HG03064 (cell line): ENCODE results near the gene PTEN.
"Not testable (repeated sequence)": the region's sequence is repeated elsewhere in the genome, so short reads cannot be mapped to it uniquely, and the experiment has no call there.

ENCODE experiments used
- ATAC-seq: cut with Tn5 transposase; IDR thresholded peaks from one replicate; pipeline ENCODE4 v1.9.1; 2021; ENCODE audit warnings: low read depth; ENCODE audit not compliant: unreplicated experiment

Gene PTEN

DNA sequence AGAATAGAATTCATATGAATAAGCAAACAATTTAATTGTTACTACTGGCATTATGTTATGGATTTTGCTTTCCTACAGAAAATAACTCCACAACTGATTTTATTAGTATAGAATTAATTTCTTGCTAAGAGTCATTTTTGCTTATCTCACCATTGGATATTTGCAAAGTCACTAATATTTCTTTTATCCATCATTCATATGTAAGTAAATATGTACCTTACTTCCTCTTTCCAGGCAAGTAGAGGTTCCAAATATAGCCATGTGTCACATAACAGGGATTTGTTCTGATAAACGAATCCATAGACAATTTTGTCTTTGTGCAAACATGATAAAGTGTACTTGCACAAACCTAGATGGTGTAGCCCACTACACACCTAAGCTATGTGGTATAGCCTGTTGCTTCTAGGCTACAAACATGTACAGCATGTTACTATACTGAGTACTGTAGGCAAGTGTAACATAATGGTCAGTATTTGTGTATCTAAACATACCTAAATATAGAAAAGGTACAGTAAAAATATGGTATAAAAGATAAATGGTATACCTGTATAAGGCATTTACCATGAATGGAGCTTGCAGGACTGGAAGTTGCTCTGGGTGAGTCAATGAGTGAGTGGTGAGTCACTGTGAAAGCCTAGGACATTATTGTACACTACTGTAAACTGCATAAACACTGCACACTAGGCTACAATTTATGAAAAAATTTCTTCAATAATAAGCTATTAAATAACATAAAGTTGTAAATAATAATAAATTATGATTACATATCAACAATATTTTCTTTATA, 18.4 kb upstream of the PTEN start:
- ATAC-seq = no peak

- no peak for ATAC-seq
These were observed 17.8 kb upstream of the PTEN start for GRCh38 chr10:87845624-87845998.

- no peak for ATAC-seq
These were observed 17.4 kb upstream of the PTEN start for GRCh38 chr10:87846023-87846422.

GRCh38 chr10:87846711-87847110, 16.7 kb upstream of the PTEN start:
- ATAC-seq = not testable (repeated sequence)

GRCh38 chr10:87847550-87847949, 15.9 kb upstream of the PTEN start:
- no peak for ATAC-seq

DNA sequence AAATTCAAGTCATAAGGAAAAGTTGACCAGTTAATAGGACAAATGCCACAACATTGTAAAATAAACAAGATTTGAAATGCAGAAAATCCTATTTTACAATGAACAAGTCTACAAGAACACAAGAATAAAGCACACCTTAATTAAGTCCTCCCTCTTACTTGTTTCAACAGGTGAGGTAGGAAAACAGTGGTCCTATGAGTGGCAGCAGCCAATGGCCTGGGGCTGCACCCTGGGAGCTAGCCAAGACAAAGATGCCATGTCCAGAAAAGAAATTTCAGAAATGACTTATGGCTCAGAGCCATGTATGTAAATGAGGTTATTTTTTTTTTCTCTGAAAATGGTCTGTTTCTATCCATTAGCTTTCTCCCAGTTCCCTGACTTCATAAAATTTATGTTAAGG, 14.4 kb upstream of the PTEN start:
- ATAC-seq = no peak

DNA sequence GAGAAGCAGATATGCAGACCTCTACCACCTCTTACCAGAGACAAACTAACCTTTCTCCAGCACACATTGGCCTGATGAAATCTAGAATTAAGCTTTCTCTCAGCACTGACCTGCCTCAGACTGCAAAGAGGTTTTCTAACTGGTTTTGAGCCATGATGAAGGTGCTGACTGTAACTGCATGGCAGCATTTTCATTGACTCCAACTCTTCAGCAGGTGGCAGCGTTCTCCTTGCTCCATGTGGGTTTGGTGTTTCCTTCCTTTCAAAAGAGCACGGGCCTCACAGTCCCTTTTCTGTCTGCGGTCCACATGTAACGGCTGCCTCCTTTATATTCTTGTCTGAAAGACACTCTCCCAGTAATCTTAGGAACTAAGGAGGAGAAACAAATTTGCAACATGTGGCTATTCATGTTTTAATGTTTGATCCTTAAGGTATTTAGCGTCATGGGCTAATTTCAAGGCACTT, 12.7 kb upstream of the PTEN start:
- ATAC-seq = no peak

GRCh38 chr10:87852089-87852488, 11.3 kb upstream of the PTEN start:
- no peak for ATAC-seq

GRCh38 chr10:87855247-87855646, 8.2 kb upstream of the PTEN start:
- ATAC-seq = not testable (repeated sequence)

- ATAC-seq = not testable (repeated sequence)
These were observed 7.8 kb upstream of the PTEN start for GRCh38 chr10:87855665-87856064.

GRCh38 chr10:87860156-87860795, 3.1 kb upstream of the PTEN start:
- no peak for ATAC-seq

DNA sequence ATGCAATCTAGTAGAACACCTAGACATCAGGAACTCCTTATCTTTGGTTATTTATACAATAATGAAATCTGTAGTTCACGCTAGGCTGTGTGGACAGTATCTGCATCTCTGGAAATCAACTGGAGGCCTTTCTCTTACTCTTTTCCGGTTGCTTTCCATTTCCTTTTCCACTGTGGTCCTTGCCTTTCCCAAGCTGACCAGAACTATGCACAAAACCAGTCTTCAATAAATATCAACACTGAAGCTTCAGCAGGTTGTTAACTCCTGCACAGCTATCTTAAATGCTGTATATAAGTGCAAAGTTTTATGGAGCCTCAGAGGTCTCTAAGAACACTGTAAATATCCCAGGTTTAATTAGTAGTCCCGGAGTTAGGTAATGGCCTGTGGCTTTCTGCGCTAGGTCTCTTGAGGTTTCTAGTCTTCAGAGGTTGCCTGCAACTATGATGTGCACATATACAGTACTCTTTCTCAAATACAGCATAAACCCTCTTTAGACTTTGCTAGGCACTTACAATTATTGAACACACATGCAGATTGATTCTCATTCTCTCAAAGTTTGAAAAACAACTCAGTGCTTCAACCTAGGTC, 2.5 kb upstream of the PTEN start:
- ATAC-seq = no peak

- ATAC-seq = peak; percentile 18
These were observed 1.9 kb upstream of the PTEN start for GRCh38 chr10:87861566-87861952.

DNA sequence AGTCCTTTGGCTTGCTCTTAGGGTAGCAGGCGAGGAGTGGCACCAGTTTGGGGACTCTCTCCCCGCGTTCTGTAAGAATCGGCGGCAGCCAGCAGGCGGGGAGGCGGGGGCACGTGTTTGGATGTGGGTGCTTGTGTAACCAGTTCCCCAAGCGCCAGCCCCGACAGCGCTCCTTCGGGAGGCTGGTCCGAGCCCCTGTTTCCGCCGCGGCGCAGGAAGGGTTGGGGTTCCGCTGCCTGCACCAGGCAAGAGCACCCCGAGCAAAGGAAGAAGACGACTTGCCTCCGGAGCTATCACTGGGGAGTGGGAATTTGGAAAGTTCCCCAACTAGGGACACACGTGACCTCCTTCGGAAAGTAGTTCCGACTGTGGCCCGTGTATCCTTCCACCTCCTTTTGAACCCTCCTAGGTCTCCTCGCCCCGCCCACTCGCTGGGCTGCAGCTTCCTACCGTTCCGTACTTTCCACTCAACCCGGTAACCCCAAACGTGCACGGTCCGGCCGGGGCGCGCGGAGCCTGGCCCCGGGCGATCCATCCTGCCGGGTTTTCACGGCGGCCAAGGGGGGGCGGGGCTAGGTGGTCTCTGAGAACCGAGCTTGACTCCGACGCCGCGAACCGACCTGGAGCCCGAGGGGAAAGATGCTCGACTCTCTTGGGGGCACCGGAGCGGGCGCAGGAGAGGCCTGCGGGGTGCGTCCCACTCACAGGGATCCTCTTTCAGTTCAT, 1.3 kb upstream of the PTEN start:
- peak; percentile 47 for ATAC-seq

GRCh38 chr10:87862679-87863052, 759 bp upstream of the PTEN start:
- ATAC-seq = peak; percentile 1

- peak; percentile 0 for ATAC-seq
These were observed 598 bp downstream of the PTEN start for GRCh38 chr10:87863951-87864495.

GRCh38 chr10:87864496-87865059, 1.2 kb downstream of the PTEN start:
- no peak for ATAC-seq

GRCh38 chr10:87865241-87865881, 1.9 kb downstream of the PTEN start:
- no peak for ATAC-seq

DNA sequence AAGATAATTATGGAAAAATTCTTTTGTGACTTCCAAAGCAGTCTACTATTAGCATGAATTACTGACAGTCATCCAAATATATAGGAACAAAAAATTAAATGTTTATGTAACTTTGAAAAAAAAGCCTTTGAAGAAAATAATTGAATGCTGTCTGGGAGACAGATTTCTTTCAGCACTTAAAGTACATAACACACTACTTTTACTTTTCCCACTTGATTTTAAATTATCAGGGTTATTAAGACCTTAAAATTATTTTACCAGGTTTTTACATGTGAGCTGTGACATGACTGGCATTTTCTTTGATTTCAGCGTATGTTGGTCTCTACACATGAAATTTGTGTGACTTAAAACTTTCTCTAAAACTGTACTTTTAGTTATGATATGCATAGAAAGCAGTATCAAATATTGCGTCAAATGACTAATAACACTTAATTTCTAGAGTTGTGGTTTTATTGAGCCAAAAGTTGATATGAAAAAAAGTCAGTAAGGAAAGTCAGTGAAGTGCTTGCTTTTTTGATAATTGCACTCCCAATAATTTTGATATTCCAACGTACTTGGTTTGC, 3.1 kb downstream of the PTEN start:
- ATAC-seq = no peak

DNA sequence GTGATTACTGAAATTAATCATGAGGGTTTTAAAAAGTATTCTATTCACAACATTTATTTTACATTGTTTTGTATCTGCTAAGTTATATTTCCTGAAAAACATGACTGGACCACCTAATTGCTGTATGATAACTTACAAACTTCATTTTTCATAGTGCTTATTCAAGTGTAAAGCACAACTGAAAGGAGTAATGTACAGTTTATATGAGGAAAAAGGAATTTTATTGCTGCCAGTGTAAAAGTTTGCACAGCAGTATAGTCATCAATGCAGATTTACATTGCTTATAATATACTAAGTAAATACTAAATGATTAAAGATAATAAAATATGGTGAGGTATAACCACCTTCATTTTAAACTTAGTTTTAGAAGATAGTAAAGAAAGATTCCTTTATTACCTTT, 4.0 kb downstream of the PTEN start:
- no peak for ATAC-seq
